ENCODE measurements around the gene SPAG4.

- TF ChIP-seq SUZ12 (IDR thresholded peaks at IDR 0.05; ENCODE audit: extremely low read depth, insufficient read depth, insufficient read length) (no peak), ZNF274 (IDR thresholded peaks at IDR 0.05; ENCODE audit: low read depth, low read length) (no peak)
Measured at GRCh38 chr20:35619196-35620095, 3.8 kb downstream of the SPAG4 start.

Data from NT2/D1 (cell line).